GM21526 (cell line): ENCODE measurements around the gene CFP.
A peak's percentile ranks its signal among the peaks of the same experiment; 100 is the strongest.
"Not testable (repeated sequence)": the region's sequence is repeated elsewhere in the genome, so short reads cannot be mapped to it uniquely, and the experiment has no call there.

Experiments
- ATAC-seq: cut with Tn5 transposase; IDR thresholded peaks from one replicate; pipeline ENCODE4 v1.9.1; 2021; ENCODE audit warnings: moderate library complexity; ENCODE audit not compliant: unreplicated experiment, low FRiP score

The CFP gene

GRCh38 chrX:47607091-47607490, 22.6 kb downstream of the CFP start:
- no peak for ATAC-seq

- ATAC-seq = no peak
These were observed 24.7 kb downstream of the CFP start for GRCh38 chrX:47605024-47605423.

- ATAC-seq = not testable (repeated sequence)
These were observed 26.6 kb downstream of the CFP start for GRCh38 chrX:47603125-47603524.

GRCh38 chrX:47597222-47597621, 32.5 kb downstream of the CFP start:
- no peak for ATAC-seq

- ATAC-seq = no peak
These were observed 33.5 kb downstream of the CFP start for GRCh38 chrX:47596256-47596655.

- no peak for ATAC-seq
These were observed 33.9 kb downstream of the CFP start for GRCh38 chrX:47595716-47596251.

- no peak for ATAC-seq
These were observed 36.2 kb downstream of the CFP start for GRCh38 chrX:47593522-47593921.

- no peak for ATAC-seq
These were observed 38.7 kb downstream of the CFP start for GRCh38 chrX:47590984-47591383.

- ATAC-seq = no peak
These were observed 41.6 kb downstream of the CFP start for GRCh38 chrX:47587906-47588735.

GRCh38 chrX:47587091-47587891, 42.4 kb downstream of the CFP start:
- no peak for ATAC-seq

GRCh38 chrX:47586043-47586787, 43.5 kb downstream of the CFP start:
- no peak for ATAC-seq

GRCh38 chrX:47585273-47585672, 44.5 kb downstream of the CFP start:
- no peak for ATAC-seq

GRCh38 chrX:47584714-47585113, 45.0 kb downstream of the CFP start:
- no peak for ATAC-seq

- no peak for ATAC-seq
These were observed 46.4 kb downstream of the CFP start for GRCh38 chrX:47583240-47583861.

- peak; percentile 71 for ATAC-seq
These were observed 47.7 kb downstream of the CFP start, which contains the start of gene TIMP1 for GRCh38 chrX:47581731-47582647. TSS of gene TIMP1 (plus strand) at chrX:47582436. CDS start at chrX:47583416, 980 bp downstream.

GRCh38 chrX:47579537-47579936, 50.2 kb downstream of the CFP start:
- no peak for ATAC-seq

- no peak for ATAC-seq
These were observed 51.0 kb downstream of the CFP start for GRCh38 chrX:47578692-47579091.

GRCh38 chrX:47577901-47578300, 51.8 kb downstream of the CFP start:
- ATAC-seq = no peak

- ATAC-seq = no peak
These were observed 52.3 kb downstream of the CFP start for GRCh38 chrX:47577424-47577823.
